ENCODE measurements around the gene KCNE2.
A peak's percentile ranks its signal among the peaks of the same experiment; 100 is the strongest.
"Not testable (repeated sequence)": the region's sequence is repeated elsewhere in the genome, so short reads cannot be mapped to it uniquely, and the experiment has no call there.

Gene KCNE2

DNA sequence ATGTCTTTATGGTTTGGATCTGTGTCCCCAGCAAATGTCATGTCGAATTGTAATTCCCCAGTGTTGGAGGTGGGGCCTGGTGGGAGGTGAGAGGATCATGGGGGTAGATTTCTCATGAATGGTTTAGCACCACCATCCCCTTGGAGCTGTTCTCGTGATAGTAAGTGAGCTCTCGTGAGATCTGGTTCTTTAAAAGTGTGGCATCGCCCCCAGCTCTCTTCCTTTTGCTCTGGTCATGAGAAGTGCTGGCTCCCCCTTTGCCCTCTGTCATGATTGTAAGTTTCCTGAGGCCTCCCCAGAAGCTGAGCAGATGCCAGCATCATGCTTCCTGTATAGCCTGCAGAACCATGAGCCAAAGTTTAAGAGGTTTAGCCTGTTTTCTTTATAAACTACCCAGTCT, 11.2 kb upstream of the KCNE2 start:
- no peak for DNase-seq (ENCODE audit: low read depth in 1 of 2, low spot score in 1 of 2)

DNA sequence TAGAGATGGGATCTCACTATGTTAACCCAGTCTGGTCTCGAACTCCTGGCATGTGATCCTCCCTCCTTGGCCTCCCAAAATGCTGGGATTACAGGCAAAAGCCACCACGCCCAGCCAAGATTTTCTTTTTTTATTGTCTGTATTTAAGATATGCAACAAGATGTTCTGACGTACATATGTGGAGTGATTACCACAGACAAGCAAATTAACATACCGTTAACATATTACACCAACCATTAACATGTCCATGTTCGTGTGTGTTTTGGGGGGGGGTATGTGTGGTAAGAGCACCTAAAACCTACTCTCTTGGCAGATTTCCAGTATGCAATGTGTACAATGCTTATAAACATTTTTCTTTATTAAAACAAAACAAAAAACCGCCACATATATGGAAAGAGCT, 10.6 kb upstream of the KCNE2 start:
- DNase-seq (ENCODE audit: low read depth in 1 of 2, low spot score in 1 of 2), result no peak

DNA sequence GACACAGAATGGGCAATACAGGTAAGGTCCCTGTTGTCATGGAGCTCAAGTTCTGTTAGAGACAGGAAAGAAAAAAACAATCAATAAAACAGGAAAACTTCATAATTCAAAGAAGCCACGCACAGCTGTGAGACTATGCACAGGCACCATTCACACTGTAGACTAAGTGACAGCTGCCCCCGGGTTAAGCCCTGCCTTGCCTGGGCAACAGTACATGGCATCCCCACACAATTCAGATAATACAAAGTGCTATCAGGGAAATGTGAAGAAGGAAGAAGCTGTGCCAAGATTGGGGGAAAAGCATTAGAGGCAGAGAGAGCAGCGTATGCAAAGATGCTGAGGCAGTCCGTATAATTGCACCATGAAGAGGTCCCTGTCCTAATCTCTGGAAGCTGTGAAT, 9.0 kb upstream of the KCNE2 start:
- no peak for DNase-seq (ENCODE audit: low read depth in 1 of 2, low spot score in 1 of 2)

DNA sequence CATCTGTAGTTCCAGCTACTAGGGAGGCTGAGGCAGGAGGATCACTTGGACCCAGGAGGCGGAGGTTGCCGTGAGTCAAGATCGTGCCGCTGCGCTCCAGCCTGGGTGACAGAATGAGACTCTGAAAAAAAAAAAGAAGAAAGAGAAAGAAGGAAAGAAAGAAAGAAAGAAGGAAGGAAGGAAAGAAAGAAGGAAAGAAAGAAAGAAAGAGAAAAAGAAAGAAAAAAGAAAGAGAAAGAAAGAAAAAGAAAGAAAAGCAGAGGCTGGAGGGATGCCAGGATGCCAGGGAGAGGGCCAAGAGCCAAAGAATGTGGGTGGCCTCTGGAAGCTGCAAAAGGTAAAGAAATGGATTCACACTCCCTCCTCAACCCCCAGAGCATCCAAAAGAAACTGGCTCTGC, 8.2 kb upstream of the KCNE2 start:
- no peak for DNase-seq (ENCODE audit: low read depth in 1 of 2, low spot score in 1 of 2)

DNA sequence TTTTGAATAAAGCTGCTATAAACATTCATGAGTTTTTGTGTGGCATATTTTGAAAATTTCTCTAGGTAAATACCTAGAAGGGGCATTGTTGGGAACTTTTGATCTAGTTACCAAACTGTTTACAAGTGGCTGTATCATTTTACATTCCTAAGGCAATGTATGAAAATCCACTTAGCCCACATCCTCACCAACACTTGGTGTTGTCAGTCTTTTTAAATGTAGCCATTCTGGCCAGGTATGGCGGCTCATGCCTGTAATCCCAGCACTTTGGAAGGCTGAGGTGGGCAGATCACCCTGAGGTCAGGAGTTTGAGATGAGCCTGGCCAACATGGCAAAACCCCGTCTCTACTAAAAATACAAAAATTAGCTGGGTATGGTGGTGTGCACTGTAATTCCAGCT, 5.9 kb upstream of the KCNE2 start:
- no peak for DNase-seq (ENCODE audit: low read depth in 1 of 2, low spot score in 1 of 2)

DNA sequence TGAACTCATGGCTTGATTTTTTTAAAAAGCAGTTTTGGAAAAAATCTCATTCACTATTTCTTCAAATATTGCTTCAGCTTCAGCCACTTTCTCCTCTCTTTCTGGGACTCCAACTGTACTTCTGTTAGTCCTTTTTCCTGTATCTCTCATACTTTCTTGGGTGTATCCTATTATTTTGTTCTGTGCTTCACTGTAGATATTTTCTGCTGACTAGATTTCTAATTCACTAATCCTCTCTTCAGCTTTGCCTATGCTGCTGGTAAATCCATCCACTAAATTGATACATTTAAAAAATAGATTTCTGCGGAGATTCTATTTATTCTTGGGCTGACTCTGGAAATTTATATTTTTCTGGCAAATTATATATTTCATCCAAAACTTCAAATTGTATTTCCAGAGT, 4.9 kb upstream of the KCNE2 start:
- no peak for DNase-seq (ENCODE audit: low read depth in 1 of 2, low spot score in 1 of 2)

DNA sequence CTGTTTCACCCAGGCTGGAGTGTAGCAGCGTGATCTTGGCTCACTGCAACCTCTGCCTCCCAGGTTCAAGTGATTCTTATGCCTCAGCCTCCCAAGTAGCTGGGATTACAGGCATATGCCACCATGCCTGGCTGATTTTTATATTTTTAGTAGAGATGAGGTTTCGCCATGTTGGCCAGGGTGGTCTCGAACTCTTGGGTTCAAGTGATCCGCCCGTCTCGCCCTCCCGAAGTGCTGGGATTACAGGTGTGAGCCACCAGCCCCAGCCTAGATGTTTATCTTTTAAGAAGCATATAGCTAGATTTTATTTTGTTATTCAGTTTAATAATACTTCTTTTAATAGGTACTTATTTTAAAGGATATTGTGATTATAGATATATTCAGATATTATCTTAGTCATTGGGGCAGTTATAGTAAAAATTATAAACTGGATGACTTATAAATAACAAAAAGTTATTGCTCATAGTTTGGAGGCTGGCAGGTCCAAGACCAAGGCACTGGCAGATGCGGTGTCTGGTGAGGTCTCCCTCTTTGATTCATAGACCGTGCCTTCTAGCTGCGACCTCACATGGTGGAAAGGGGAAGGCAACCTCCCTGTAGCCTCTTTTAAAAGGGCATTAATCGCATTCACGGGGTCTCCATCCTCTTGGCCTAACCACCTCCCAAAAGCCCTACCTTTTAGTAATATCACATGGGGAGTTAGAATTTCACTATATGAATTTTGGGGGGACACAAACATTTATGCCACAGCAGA, 3.1 kb upstream of the KCNE2 start:
- DNase-seq (ENCODE audit: low read depth in 1 of 2, low spot score in 1 of 2), result no peak

DNA sequence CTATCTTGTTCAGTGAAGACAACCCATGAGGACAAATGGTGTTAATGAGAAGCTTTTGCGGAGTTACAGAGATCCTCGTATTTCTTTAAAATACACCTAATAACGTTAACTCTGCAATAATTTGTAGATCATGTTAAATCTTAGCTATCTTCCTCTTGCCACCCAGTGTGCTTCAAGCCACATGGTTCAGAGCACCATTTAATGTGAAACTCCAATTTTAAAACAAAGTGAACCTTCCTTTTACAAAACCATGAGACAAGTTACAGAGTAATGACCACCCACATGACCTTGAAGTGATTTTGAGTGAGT, 1.7 kb upstream of the KCNE2 start:
- DNase-seq (ENCODE audit: low read depth in 1 of 2, low spot score in 1 of 2), result no peak

DNA sequence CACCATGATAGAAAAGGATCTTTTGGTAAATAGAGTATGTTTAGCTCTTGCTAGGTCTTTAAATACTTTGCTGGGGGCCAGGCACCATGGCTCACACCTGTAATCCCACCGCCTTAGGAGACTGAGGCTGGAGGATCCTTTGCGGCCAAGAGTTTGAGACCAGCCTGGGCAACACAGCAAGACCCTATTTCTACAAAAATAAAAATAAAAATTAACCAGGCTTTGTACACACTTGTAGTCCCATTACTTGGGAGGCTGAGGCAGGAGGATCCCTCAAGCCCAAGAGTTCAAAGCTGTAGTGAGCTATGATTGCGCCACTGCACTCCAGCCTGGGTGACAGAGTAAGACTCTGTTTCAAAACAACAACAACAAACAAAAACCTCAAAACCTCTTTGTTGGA, 1.1 kb upstream of the KCNE2 start:
- DNase-seq (ENCODE audit: low read depth in 1 of 2, low spot score in 1 of 2), result no peak

DNA sequence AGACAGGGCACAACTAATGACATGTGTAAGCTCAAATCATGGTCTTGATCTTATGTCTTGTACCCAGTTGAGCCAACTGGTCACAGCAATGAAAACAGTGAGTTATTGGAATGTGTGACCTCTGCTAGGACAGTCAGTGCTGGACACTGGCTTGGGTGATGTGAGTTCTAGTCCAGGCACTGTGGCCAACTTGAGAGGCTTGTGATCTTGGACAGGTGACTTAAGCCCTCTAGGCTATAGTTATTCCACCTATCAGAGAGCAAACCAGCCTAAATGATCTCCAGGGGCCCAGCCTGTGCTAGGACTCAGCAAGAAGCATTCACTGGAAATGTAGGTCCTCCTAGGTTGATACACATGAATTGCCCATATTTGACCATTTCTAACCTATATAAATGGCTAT, 1.1 kb downstream of the KCNE2 start:
- DNase-seq (ENCODE audit: low read depth in 1 of 2, low spot score in 1 of 2), result no peak

DNA sequence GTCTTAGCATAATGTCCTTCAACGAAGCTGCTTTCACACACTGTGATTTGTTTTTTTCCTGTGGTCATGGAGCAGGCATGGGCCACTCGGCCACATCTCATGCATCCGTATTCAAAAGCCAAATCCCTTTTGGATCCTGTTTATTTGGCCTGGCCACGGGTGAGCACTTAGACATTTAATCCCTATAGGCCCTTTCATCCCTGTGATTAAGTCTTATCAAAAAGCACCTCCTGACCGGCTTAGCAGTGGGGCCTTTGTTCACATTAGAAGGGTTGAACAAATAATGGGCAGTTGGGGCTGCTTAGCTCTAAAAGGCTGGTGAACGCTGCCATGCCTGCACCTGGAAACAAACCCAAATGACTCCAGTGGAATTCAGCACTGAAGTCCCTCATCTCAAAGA, 2.0 kb downstream of the KCNE2 start:
- DNase-seq (ENCODE audit: low read depth in 1 of 2, low spot score in 1 of 2), result no peak

DNA sequence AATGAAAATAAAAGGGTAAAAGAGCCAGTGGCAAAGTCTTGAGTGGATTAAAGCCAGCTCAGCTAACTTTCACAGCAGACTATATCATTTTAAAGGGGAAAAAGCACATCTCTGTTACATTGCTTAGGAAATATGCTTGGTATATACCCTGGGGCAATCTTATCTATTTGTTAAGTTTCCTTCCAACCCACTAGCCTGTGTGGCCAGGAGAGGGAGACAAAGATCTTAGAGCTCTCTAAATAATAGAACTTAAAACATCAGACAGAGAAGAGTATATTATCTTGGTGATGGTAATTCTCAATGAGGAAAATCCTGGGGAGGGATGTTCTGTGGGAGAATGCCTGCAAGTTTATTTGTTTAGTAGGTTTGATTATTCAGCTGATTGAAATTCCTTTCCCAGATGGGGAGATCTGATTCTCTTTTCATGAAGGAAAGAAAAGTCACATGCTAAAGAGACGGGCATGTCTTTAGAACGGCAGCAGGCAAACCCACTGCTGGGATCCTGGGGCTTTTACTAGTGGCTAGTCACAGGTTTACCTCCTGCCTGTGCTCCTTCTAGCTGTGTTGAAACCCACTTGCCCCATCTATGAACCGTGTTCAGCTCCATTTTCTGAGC, 3.6 kb downstream of the KCNE2 start:
- peak in 1 of 2 donors; percentile 36 for DNase-seq (ENCODE audit: low read depth in 1 of 2, low spot score in 1 of 2)

DNA sequence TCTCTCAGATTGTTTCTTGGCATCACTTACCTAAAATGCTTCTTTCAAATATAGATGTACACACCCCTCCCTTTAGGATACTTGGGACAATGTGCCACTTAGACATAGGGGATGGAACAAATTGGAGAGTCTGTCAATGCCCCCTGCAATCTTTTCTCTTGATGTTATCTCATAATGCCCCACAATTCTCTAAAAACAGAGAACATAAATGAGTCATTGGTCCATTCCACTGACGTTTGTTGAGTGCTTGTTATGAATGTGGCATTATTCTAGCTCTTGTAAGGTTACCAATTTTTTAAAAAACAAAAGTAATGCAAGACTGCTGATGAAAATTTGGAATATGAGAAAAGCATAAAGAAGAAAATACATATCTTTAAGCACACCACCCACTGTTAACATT, 5.9 kb downstream of the KCNE2 start:
- no peak for DNase-seq (ENCODE audit: low read depth in 1 of 2, low spot score in 1 of 2)

DNA sequence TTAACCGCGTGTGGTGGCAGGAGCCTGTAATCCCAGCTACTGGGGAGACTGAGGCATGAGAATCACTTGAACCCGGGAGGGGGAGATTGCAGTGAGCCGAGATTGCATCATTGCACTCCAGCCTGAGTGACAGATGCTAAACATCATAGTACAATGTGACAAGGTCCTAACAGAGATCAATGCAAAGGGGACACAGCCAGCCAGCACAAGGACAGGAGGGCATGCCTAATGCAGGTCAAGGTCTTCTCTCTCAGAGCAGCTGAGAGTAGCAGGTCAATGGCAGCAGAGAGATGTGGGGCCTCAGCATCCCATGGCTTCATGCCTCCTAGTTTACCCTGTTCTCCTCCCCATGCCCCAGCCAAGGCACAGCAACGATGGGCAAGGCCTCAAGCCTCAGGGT, 8.5 kb downstream of the KCNE2 start:
- DNase-seq (ENCODE audit: low read depth in 1 of 2, low spot score in 1 of 2), result no peak

DNA sequence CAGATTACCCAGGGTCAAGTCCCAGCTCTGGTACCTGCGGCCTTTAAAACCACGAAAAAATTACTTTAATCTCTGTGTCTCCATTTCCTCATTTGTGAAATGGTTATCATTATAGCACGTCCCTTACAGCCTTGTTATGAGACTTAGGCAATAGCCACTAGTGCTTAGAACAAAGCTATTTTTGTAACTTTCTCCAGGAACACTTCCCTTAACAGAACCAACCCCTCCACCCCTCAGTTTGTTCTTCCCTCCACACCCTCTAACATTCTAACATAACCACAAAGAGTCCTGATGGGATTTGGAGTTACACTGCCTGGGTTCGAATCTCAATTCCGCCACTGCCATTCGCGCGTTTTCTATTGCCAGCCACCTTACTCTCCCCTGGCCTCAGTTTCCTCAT, 10.7 kb downstream of the KCNE2 start:
- not testable (repeated sequence) for DNase-seq (ENCODE audit: low read depth in 1 of 2, low spot score in 1 of 2)

DNA sequence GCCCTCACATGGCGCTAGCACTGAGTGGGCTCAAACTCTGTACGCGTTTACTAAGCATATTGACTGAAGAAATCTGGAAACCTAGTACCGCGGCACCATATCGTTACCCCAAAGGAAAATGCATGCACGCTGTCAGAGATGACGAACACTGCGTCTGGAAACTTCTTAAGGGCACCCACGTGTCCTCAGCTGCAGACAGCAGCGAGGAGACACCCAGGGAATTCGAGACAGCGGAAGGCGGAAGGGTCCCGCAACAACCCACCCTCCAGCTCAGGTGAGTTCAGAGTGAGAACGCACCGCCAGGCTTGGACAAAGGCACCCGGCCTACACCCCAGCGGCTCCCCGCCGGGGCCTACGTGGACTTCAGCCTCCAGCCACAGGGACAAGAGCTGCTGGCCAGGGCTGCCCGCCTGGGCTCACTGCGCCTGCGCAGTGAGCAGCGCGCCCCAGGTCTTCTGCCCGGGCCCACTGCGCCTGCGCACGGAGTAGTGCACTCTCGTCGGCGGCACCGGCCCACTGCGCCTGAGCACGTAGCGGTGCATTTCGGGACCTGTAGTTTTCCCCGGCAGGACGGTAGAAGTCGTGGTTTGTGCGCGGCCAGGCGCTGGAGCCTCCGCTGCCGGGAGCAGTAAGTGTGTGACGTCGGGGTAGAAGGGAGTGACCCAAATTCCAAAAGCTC, 11.3 kb downstream of the KCNE2 start, which contains the start of gene SMIM11:
SMIM11 (plus strand) TSS at position 568 of the 679 bp plus-strand sequence. CDS start 3,998 bp downstream, outside the sequence.
- DNase-seq (ENCODE audit: low read depth in 1 of 2, low spot score in 1 of 2), result not testable (repeated sequence)

DNA sequence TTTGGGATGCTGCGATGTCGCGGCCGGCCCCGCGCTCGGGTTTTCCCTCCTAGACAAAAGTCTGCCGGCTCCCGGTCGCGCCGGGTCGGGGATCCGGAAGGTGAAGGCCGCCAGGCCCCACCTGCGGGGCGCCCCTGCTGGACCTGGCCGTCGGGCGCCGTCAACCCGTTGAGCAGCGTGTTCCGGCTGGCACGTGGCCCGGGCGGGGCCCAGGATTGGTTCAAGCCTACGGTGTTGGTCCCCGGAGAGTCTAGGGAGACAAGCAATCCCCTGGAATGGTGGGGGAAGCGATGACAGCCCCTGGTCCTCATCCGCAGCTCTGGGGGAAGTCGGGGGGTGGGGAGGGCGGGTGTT, 11.8 kb downstream of the KCNE2 start:
- DNase-seq (ENCODE audit: low read depth in 1 of 2, low spot score in 1 of 2), result not testable (repeated sequence)

DNA sequence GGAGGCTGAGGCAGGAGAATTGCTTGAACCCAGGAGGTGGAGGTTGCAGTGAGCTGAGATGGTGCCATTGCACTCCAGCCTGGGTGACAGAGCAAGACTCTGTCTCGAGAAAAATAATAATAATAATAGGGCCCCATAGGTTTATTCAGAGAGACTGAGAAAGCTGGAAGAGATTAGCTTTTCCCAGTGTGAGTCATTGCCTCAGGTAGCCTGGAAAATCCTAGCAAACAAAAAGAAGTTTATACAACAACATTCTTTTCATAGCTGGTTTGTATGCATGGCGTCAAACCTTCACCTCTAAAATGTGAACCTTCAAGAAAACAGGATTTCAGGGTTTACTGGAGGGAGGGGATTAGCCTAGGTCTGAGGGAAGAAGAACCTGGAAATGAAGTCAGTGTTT, 19.3 kb downstream of the KCNE2 start:
- DNase-seq (ENCODE audit: low read depth in 1 of 2, low spot score in 1 of 2), result not testable (repeated sequence)

DNA sequence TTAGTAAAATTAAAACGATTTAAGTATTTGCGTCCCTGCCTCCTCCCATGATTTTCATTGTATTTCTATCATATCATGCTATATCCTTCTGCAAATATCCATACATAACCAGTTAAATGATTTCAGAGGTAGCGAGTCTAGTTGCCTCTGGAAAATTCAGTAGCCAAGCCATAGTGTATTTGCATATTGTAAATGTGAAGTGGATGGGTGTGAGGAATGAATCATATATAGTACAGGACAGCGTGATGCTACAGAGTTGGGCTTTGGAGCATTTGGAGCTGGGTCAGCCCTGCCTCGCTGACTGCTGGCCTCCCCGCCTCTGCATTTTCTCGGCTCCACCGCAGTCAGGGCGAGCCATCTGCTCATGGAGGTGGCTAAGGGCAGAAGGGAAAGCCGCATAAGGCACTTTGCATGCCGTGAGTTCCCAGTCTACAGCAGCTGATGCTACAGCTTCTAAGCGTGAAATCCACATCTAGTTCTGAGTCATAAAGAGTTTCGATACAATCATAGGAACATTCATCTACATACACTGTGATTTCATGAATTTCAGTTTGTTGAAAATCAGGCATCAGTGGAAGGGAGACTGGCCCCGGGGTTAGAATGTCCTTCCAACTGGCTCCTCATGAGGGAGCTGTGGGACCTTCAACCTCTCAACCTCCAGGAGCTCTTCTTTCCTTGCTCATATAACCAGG, 20.1 kb downstream of the KCNE2 start:
- DNase-seq (ENCODE audit: low read depth in 1 of 2, low spot score in 1 of 2), result not testable (repeated sequence)

DNA sequence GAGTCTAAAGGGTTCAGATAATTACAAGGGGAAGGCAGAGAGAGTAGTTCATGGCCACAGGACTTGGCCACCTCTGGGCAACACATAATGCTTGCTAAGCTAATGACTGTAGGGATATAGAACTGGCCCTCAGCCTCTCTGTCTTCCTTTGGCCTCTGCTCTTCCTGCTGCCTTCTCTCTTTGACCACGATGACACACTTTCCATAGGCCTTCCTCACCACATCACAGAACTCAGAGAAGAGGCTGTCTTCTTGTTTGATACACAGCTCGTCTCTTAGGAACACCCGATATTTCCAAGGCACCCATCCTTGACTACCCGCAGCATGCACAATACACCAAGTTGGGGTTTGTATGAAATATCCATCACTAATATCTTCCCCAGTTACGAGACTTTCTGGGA, 36.7 kb downstream of the KCNE2 start:
- DNase-seq (ENCODE audit: low read depth in 1 of 2, low spot score in 1 of 2), result not testable (repeated sequence)

DNA sequence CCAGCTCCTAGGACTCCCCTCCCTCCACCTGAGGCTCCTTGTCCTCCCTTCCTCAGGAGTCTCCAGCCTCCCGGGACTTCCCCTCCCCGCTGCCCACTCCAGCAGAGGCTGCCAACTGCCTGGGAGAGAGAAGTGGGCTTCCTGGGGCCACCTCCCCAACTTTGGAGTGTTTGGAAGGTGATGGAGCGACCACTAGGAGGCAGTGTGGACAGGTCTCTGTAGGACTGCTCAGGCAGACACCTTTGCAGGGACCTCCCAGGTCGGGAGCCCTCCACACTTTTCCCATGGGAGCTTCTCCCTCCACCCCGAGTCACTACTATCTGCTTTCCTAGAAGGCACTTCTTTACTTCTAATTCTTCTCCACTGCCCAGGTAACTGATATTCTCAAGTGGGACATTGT, 40.9 kb downstream of the KCNE2 start:
- not testable (repeated sequence) for DNase-seq (ENCODE audit: low read depth in 1 of 2, low spot score in 1 of 2)

DNA sequence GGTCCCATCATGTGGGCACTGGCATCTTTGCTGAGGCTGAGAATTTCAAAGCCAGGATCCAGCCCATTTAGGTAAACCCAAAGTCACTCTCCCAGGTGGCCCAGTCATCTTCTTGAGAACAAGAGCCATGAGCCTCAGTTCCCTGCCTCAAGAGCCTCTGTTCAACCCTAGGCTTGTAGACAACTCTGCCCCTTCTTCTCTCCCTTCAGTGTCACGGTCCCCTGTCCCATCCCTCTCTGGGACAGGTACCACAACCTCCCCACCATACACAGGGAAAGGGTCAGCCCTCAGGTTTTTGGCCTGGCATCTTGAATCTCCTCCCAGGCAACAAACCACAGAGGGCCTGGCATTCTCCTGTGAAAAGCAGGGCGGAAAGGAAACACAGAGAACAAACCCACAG, 41.9 kb downstream of the KCNE2 start:
- not testable (repeated sequence) for DNase-seq (ENCODE audit: low read depth in 1 of 2, low spot score in 1 of 2)
